GM23338 (cell line): ENCODE data around the gene ADGRD1. TPM values are rescaled to one million over a fixed set of nuclear protein-coding genes. Genes with fewer than 3 reads are reported as not detected.

Experiments used
- ATAC-seq: fragments of 200-7000 bp; cut with Tn5 transposase; 3 replicates; pipeline ENCODE4 v1.9.1; 2020
- DNase-seq: peaks from one replicate; pipeline ENCODE4 v3.0.0-alpha.2; 2015; ENCODE audit warnings: low spot score
- H2AFZ ChIP-seq: fragments of 200-600 bp; sonication (generic); 2 replicates; pipeline ENCODE4 v1.8.0; 2016; ENCODE audit warnings: antibody characterized with exemption, mild to moderate bottlenecking, moderate library complexity
- H3F3A ChIP-seq: fragments of 200-600 bp; sonication (generic); replicated peaks from 2 replicates; pipeline ENCODE4 v1.8.0; 2017; ENCODE audit warnings: antibody characterized with exemption, mixed run types, low read depth
- H3K27ac ChIP-seq: fragments of 200-600 bp; sonication (generic); 2 replicates; pipeline ENCODE4 v1.6.1; 2016; ENCODE audit warnings: low read depth
- H3K27me3 ChIP-seq: fragments of 200-600 bp; sonication (generic); 2 replicates; pipeline ENCODE4 v1.8.0; 2016; ENCODE audit warnings: mild to moderate bottlenecking, mixed run types, moderate library complexity; ENCODE audit not compliant: insufficient read depth
- H3K36me3 ChIP-seq: fragments of 200-600 bp; sonication (generic); 2 replicates; pipeline ENCODE4 v1.8.0; 2016; ENCODE audit warnings: mild to moderate bottlenecking; ENCODE audit not compliant: insufficient read depth
- H3K4me1 ChIP-seq: fragments of 200-600 bp; sonication (generic); 2 replicates; pipeline ENCODE4 v1.8.0; 2016; ENCODE audit warnings: mild to moderate bottlenecking, moderate library complexity; ENCODE audit not compliant: insufficient read depth
- H3K4me2 ChIP-seq: fragments of 200-600 bp; sonication (generic); 2 replicates; pipeline ENCODE4 v1.7.1; 2017; ENCODE audit warnings: mixed run types
- H3K4me3 ChIP-seq: fragments of 200-600 bp; sonication (generic); 2 replicates; pipeline ENCODE4 v1.6.1; 2016; ENCODE audit warnings: mixed run types
- H3K79me2 ChIP-seq: fragments of 200-600 bp; sonication (generic); replicated peaks from 2 replicates; pipeline ENCODE4 v1.8.0; 2017; ENCODE audit warnings: mild to moderate bottlenecking; ENCODE audit not compliant: insufficient read depth
- H3K9me2 ChIP-seq: fragments of 200-600 bp; sonication (generic); 2 replicates; pipeline ENCODE4 v1.8.0; 2017; ENCODE audit not compliant: insufficient read depth
- H4K20me1 ChIP-seq: fragments of 200-600 bp; sonication (generic); replicated peaks from 2 replicates; pipeline ENCODE4 v1.8.0; 2017; ENCODE audit warnings: mild to moderate bottlenecking; ENCODE audit not compliant: insufficient read depth
- H3K27ac Mint-ChIP-seq: 2 replicates; pipeline ENCODE4 v1.8.0; 2020; ENCODE audit warnings: inconsistent platforms, mild to moderate bottlenecking, moderate library complexity, mixed read lengths
- H3K27me3 Mint-ChIP-seq: 3 replicates; pipeline ENCODE4 v1.8.0; 2022; ENCODE audit warnings: low read depth, mild to moderate bottlenecking, moderate library complexity, mixed read lengths, inconsistent platforms; ENCODE audit not compliant: insufficient read depth, poor library complexity
- H3K36me3 Mint-ChIP-seq: 3 replicates; pipeline ENCODE4 v1.8.0; 2021; ENCODE audit warnings: low read depth, mild to moderate bottlenecking, inconsistent platforms, moderate library complexity, mixed read lengths
- H3K4me1 Mint-ChIP-seq: 3 replicates; pipeline ENCODE4 v1.8.0; 2020; ENCODE audit warnings: mild to moderate bottlenecking, inconsistent platforms, mixed read lengths
- H3K4me3 Mint-ChIP-seq: 3 replicates; pipeline ENCODE4 v1.8.0; 2021; ENCODE audit warnings: moderate library complexity, mild to moderate bottlenecking, inconsistent platforms, mixed read lengths
- H3K9me3 Mint-ChIP-seq: 3 replicates; pipeline ENCODE4 v1.8.0; 2020; ENCODE audit warnings: moderate library complexity, mild to moderate bottlenecking, inconsistent platforms, mixed read lengths
- CREB1 ChIP-seq: fragments of 250-450 bp; sonication (Bioruptor Pico); IDR thresholded peaks from 2 replicates; pipeline ENCODE4 v1.5.0; 2020; ENCODE audit warnings: low read depth, mild to moderate bottlenecking, moderate library complexity
- CTCF ChIP-seq, 2 experiments: fragments of 200-600 bp in 1 of 2; sonication (generic) in 1 of 2; conservative IDR thresholded peaks; 2 replicates each; pipeline versions ENCODE4 v1.5.1 to v1.6.1; 2016 to 2017; ENCODE audit warnings: antibody characterized with exemption in 2 of 2, low read depth in 2 of 2, mild to moderate bottlenecking in 2 of 2, moderate library complexity in 1 of 2
- ETS1 ChIP-seq: IDR thresholded peaks from 2 replicates; pipeline ENCODE4 v1.6.1; 2016; ENCODE audit warnings: antibody characterized with exemption
- EZH2 ChIP-seq: fragments of 200-600 bp; sonication (generic); IDR thresholded peaks from one replicate; pipeline ENCODE4 v1.8.0; 2017; ENCODE audit warnings: antibody characterized with exemption, mild to moderate bottlenecking, low read depth; ENCODE audit not compliant: unreplicated experiment
- EZH2phosphoT487 ChIP-seq: fragments of 200-600 bp; sonication (generic); IDR thresholded peaks from one replicate; pipeline ENCODE4 v1.8.1; 2018; ENCODE audit warnings: antibody characterized with exemption; ENCODE audit not compliant: unreplicated experiment
- JUNB ChIP-seq: IDR thresholded peaks from one replicate; pipeline ENCODE4 v1.6.1; 2016; ENCODE audit warnings: antibody characterized with exemption; ENCODE audit not compliant: unreplicated experiment
- NANOG ChIP-seq: IDR thresholded peaks from 2 replicates; pipeline ENCODE4 v1.6.1; 2016; ENCODE audit warnings: antibody characterized with exemption, borderline replicate concordance
- POLR2AphosphoS5 ChIP-seq: IDR thresholded peaks from 2 replicates; pipeline ENCODE4 v1.6.1; 2016; ENCODE audit warnings: antibody characterized with exemption, low read depth
- REST ChIP-seq: IDR thresholded peaks from one replicate; pipeline ENCODE4 v1.6.1; 2018; ENCODE audit warnings: antibody characterized with exemption; ENCODE audit not compliant: unreplicated experiment
- STAT1 ChIP-seq: IDR thresholded peaks from one replicate; pipeline ENCODE4 v1.6.1; 2016; ENCODE audit warnings: antibody characterized with exemption; ENCODE audit not compliant: unreplicated experiment
- ZNF114 ChIP-seq: fragments of 250-450 bp; sonication (Bioruptor Pico); IDR thresholded peaks from 2 replicates; pipeline ENCODE4 v1.5.0; 2020; ENCODE audit warnings: mild to moderate bottlenecking, moderate library complexity
- ZNF331 ChIP-seq: fragments of 250-450 bp; sonication (Bioruptor Pico); IDR thresholded peaks from 2 replicates; pipeline ENCODE4 v1.5.0; 2020; ENCODE audit warnings: low read depth, mild to moderate bottlenecking, moderate library complexity
- polyA plus RNA-seq: library from polyadenylated mRNA; unstranded; fragments of >200 nt; fragmentation: Nextera tagmentation; extraction: Ambion mirVana; gene quantifications from 2 replicates; pipeline ENCODE4 v1.2.1, GENCODE V29; 2016
- total RNA-seq: library from RNA; depleted of rRNA; stranded (reverse); fragments of >200 nt; shearing (Covaris generic); gene quantifications from 2 replicates; pipeline ENCODE4 v1.2.3, GENCODE V29; 2014

The ADGRD1 gene
- total and polyA plus RNA-seq, 2 experiments from 2014 or later, result 1.4 TPM; not detected in 1

GRCh38 chr12:131106349-131106941 lies 152.7 kb downstream of the ADGRD1 start (continued):
- TF ChIP-seq REST (no peak), ETS1 (no peak), NANOG (no peak), JUNB (no peak), EZH2 (no peak), POLR2AphosphoS5 (no peak), CTCF (conservative IDR thresholded peaks at IDR 0.05; ENCODE audit: low read depth in 2 of 2) (no peak), CREB1 (CRISPR knock-in tag) (no peak), EZH2phosphoT487 (no peak), ZNF331 (no peak), ZNF114 (CRISPR knock-in tag) (no peak)

GRCh38 chr12:131108177-131108955 lies 154.7 kb downstream of the ADGRD1 start:
- no peaks in the 10 kb centered on the region for H3K79me2 ChIP-seq
- no peak overlapping the region for H3K4me2 ChIP-seq
- peaks cover 8% of the 10 kb centered on the region for H3K27me3 Mint-ChIP-seq
- H3K4me1 Mint-ChIP-seq, result no peaks in the 10 kb centered on the region
- no peaks in the 10 kb centered on the region for H3K36me3 ChIP-seq
- no peaks in the 10 kb centered on the region for H3F3A ChIP-seq
- no peaks in the 10 kb centered on the region for H3K4me1 ChIP-seq
- no peak overlapping the region for H3K27ac ChIP-seq
- no peak overlapping the region for H3K4me3 ChIP-seq
- H3K9me3 Mint-ChIP-seq, result no peaks in the 10 kb centered on the region
- no peak overlapping the region for H3K27ac Mint-ChIP-seq
- H4K20me1 ChIP-seq, result no peaks in the 10 kb centered on the region
- no peaks in the 10 kb centered on the region for H3K36me3 Mint-ChIP-seq
- DNase-seq (no peak), ATAC-seq (no peak)
- no peaks in the 10 kb centered on the region for H3K9me2 ChIP-seq
- H2AFZ ChIP-seq, result no peak overlapping the region
- no peaks in the 10 kb centered on the region for H3K27me3 ChIP-seq
- no peak overlapping the region for H3K4me3 Mint-ChIP-seq
- TF ChIP-seq EZH2 (no peak), CREB1 (CRISPR knock-in tag) (no peak), REST (no peak), CTCF (conservative IDR thresholded peaks at IDR 0.05; ENCODE audit: low read depth in 2 of 2) (no peak), JUNB (no peak), STAT1 (no peak), POLR2AphosphoS5 (no peak), ZNF114 (CRISPR knock-in tag) (no peak)
